Cardiac septum (tissue), 1 donor: Measurements from ENCODE around the gene HYPK. TPM values are rescaled to one million over a fixed set of nuclear protein-coding genes. Genes with fewer than 3 reads are reported as not detected.
"Not testable (repeated sequence)": the region's sequence is repeated elsewhere in the genome, so short reads cannot be mapped to it uniquely, and the experiment has no call there.

Experiments
- DNase-seq: peaks from one replicate; pipeline ENCODE4 v3.0.0-alpha.2; 2020; ENCODE audit warnings: low spot score
- intact Hi-C: fragments of 100-400 bp; cut with DNase I; formaldehyde crosslinking; loops from one replicate; pipeline ENCODE4 v1.14.0; 2022
- total RNA-seq: library from RNA; stranded (reverse); fragmentation: NEBNext Ultra II Directional; extraction: Animal tissue kit (Norgen Biotek cat#: 25700); gene quantifications from one replicate; pipeline ENCODE4 v1.2.1, GENCODE V29; 2021
- donor health status: DM: no; HTN: no; CAD: no.

Gene HYPK
- total RNA-seq, 1 donor from 2014 or later, result 11.7 TPM

- no peak for DNase-seq
- intact Hi-C loops, result no loop called here
These were observed 5.9 kb upstream of the HYPK start for GRCh38 chr15:43794269-43795037.

- DNase-seq, result no peak
- intact Hi-C loops, result no loop called here
These were observed 5.2 kb upstream of the HYPK start for GRCh38 chr15:43795197-43795596.

GRCh38 chr15:43795997-43796396, 4.4 kb upstream of the HYPK start:
- no peak for DNase-seq
- intact Hi-C loops, result no loop called here

- intact Hi-C loops, result no loop called here
- DNase-seq, result no peak
These were observed 3.8 kb upstream of the HYPK start for GRCh38 chr15:43796566-43796965.

- intact Hi-C loops, result no loop called here
- DNase-seq, result no peak
These were observed 1.0 kb upstream of the HYPK start for GRCh38 chr15:43799209-43799944.

GRCh38 chr15:43799945-43800285, 484 bp upstream of the HYPK start, which contains the start of gene SERINC4:
Gene SERINC4, minus strand, starts transcription at chr15:43800220. Its CDS starts 234 bp downstream, at chr15:43799986.
- no peak for DNase-seq
- intact Hi-C loops, result loop anchor here (2.0 kb wide), 1 partner anchor 25 kb away; the partner anchor contains the start of gene MFAP1

GRCh38 chr15:43802676-43803075, 2.3 kb downstream of the HYPK start:
- intact Hi-C loops, DNase-seq: not testable (repeated sequence)

GRCh38 chr15:43808435-43808950, 8.1 kb downstream of the HYPK start:
- intact Hi-C loops, result no loop called here
- no peak for DNase-seq

GRCh38 chr15:43808960-43809678, 8.7 kb downstream of the HYPK start:
- intact Hi-C loops, result no loop called here
- no peak for DNase-seq

GRCh38 chr15:43815064-43815463, 14.7 kb downstream of the HYPK start:
- DNase-seq, intact Hi-C loops: not testable (repeated sequence)

GRCh38 chr15:43821505-43821904, 21.1 kb downstream of the HYPK start:
- no peak for DNase-seq
- intact Hi-C loops, result no loop called here

GRCh38 chr15:43824302-43825246, 24.2 kb downstream of the HYPK start, which contains the start of gene MFAP1:
Gene MFAP1, minus strand, starts transcription at chr15:43824690. Its CDS starts 121 bp downstream, at chr15:43824569.
- intact Hi-C loops, result loop anchor here (2.0 kb wide), 1 partner anchor 24 kb away; the partner anchor contains the start of genes HYPK and SERINC4
- peak; percentile 97 for DNase-seq

- intact Hi-C loops, result loop anchor here (2.0 kb wide), 1 partner anchor 25 kb away; the partner anchor contains the start of genes HYPK and SERINC4
- not testable (repeated sequence) for DNase-seq
These were observed 24.9 kb downstream of the HYPK start for GRCh38 chr15:43825305-43825704.

GRCh38 chr15:43826029-43826507, 25.7 kb downstream of the HYPK start:
- intact Hi-C loops, result no loop called here
- no peak for DNase-seq

GRCh38 chr15:43826508-43827341, 26.3 kb downstream of the HYPK start, which contains the start of gene WDR76:
Gene WDR76, plus strand, starts transcription at chr15:43827002. Its CDS starts 31 bp downstream, at chr15:43827033.
- peak; percentile 89 for DNase-seq
- intact Hi-C loops, result no loop called here

- no peak for DNase-seq
- intact Hi-C loops, result no loop called here
These were observed 27.8 kb downstream of the HYPK start for GRCh38 chr15:43828061-43828657.

GRCh38 chr15:43829951-43830540, 29.6 kb downstream of the HYPK start:
- intact Hi-C loops, DNase-seq: not testable (repeated sequence)
